GM23338 (cell line): ENCODE results near the gene ENOX2. TPM values are rescaled to one million over a fixed set of nuclear protein-coding genes. Genes with fewer than 3 reads are reported as not detected.

Source experiments
- ATAC-seq: fragments of 200-7000 bp; cut with Tn5 transposase; 3 replicates; pipeline ENCODE4 v1.9.1; 2020
- DNase-seq: peaks from one replicate; pipeline ENCODE4 v3.0.0-alpha.2; 2015; ENCODE audit warnings: low spot score
- H2AFZ ChIP-seq: fragments of 200-600 bp; sonication (generic); 2 replicates; pipeline ENCODE4 v1.8.0; 2016; ENCODE audit warnings: antibody characterized with exemption, mild to moderate bottlenecking, moderate library complexity
- H3F3A ChIP-seq: fragments of 200-600 bp; sonication (generic); replicated peaks from 2 replicates; pipeline ENCODE4 v1.8.0; 2017; ENCODE audit warnings: antibody characterized with exemption, mixed run types, low read depth
- H3K27ac ChIP-seq: fragments of 200-600 bp; sonication (generic); 2 replicates; pipeline ENCODE4 v1.6.1; 2016; ENCODE audit warnings: low read depth
- H3K27me3 ChIP-seq: fragments of 200-600 bp; sonication (generic); 2 replicates; pipeline ENCODE4 v1.8.0; 2016; ENCODE audit warnings: mild to moderate bottlenecking, mixed run types, moderate library complexity; ENCODE audit not compliant: insufficient read depth
- H3K36me3 ChIP-seq: fragments of 200-600 bp; sonication (generic); 2 replicates; pipeline ENCODE4 v1.8.0; 2016; ENCODE audit warnings: mild to moderate bottlenecking; ENCODE audit not compliant: insufficient read depth
- H3K4me1 ChIP-seq: fragments of 200-600 bp; sonication (generic); 2 replicates; pipeline ENCODE4 v1.8.0; 2016; ENCODE audit warnings: mild to moderate bottlenecking, moderate library complexity; ENCODE audit not compliant: insufficient read depth
- H3K4me2 ChIP-seq: fragments of 200-600 bp; sonication (generic); 2 replicates; pipeline ENCODE4 v1.7.1; 2017; ENCODE audit warnings: mixed run types
- H3K4me3 ChIP-seq: fragments of 200-600 bp; sonication (generic); 2 replicates; pipeline ENCODE4 v1.6.1; 2016; ENCODE audit warnings: mixed run types
- H3K79me2 ChIP-seq: fragments of 200-600 bp; sonication (generic); replicated peaks from 2 replicates; pipeline ENCODE4 v1.8.0; 2017; ENCODE audit warnings: mild to moderate bottlenecking; ENCODE audit not compliant: insufficient read depth
- H3K9me2 ChIP-seq: fragments of 200-600 bp; sonication (generic); 2 replicates; pipeline ENCODE4 v1.8.0; 2017; ENCODE audit not compliant: insufficient read depth
- H4K20me1 ChIP-seq: fragments of 200-600 bp; sonication (generic); replicated peaks from 2 replicates; pipeline ENCODE4 v1.8.0; 2017; ENCODE audit warnings: mild to moderate bottlenecking; ENCODE audit not compliant: insufficient read depth
- H3K27ac Mint-ChIP-seq: 2 replicates; pipeline ENCODE4 v1.8.0; 2020; ENCODE audit warnings: inconsistent platforms, mild to moderate bottlenecking, moderate library complexity, mixed read lengths
- H3K27me3 Mint-ChIP-seq: 3 replicates; pipeline ENCODE4 v1.8.0; 2022; ENCODE audit warnings: low read depth, mild to moderate bottlenecking, moderate library complexity, mixed read lengths, inconsistent platforms; ENCODE audit not compliant: insufficient read depth, poor library complexity
- H3K36me3 Mint-ChIP-seq: 3 replicates; pipeline ENCODE4 v1.8.0; 2021; ENCODE audit warnings: low read depth, mild to moderate bottlenecking, inconsistent platforms, moderate library complexity, mixed read lengths
- H3K4me1 Mint-ChIP-seq: 3 replicates; pipeline ENCODE4 v1.8.0; 2020; ENCODE audit warnings: mild to moderate bottlenecking, inconsistent platforms, mixed read lengths
- H3K4me3 Mint-ChIP-seq: 3 replicates; pipeline ENCODE4 v1.8.0; 2021; ENCODE audit warnings: moderate library complexity, mild to moderate bottlenecking, inconsistent platforms, mixed read lengths
- H3K9me3 Mint-ChIP-seq: 3 replicates; pipeline ENCODE4 v1.8.0; 2020; ENCODE audit warnings: moderate library complexity, mild to moderate bottlenecking, inconsistent platforms, mixed read lengths
- CREB1 ChIP-seq: fragments of 250-450 bp; sonication (Bioruptor Pico); IDR thresholded peaks from 2 replicates; pipeline ENCODE4 v1.5.0; 2020; ENCODE audit warnings: low read depth, mild to moderate bottlenecking, moderate library complexity
- EZH2phosphoT487 ChIP-seq: fragments of 200-600 bp; sonication (generic); IDR thresholded peaks from one replicate; pipeline ENCODE4 v1.8.1; 2018; ENCODE audit warnings: antibody characterized with exemption; ENCODE audit not compliant: unreplicated experiment
- NANOG ChIP-seq: IDR thresholded peaks from 2 replicates; pipeline ENCODE4 v1.6.1; 2016; ENCODE audit warnings: antibody characterized with exemption, borderline replicate concordance
- ZNF114 ChIP-seq: fragments of 250-450 bp; sonication (Bioruptor Pico); IDR thresholded peaks from 2 replicates; pipeline ENCODE4 v1.5.0; 2020; ENCODE audit warnings: mild to moderate bottlenecking, moderate library complexity
- ZNF331 ChIP-seq: fragments of 250-450 bp; sonication (Bioruptor Pico); IDR thresholded peaks from 2 replicates; pipeline ENCODE4 v1.5.0; 2020; ENCODE audit warnings: low read depth, mild to moderate bottlenecking, moderate library complexity
- polyA plus RNA-seq: library from polyadenylated mRNA; unstranded; fragments of >200 nt; fragmentation: Nextera tagmentation; extraction: Ambion mirVana; gene quantifications from 2 replicates; pipeline ENCODE4 v1.2.1, GENCODE V29; 2016
- total RNA-seq: library from RNA; depleted of rRNA; stranded (reverse); fragments of >200 nt; shearing (Covaris generic); gene quantifications from 2 replicates; pipeline ENCODE4 v1.2.3, GENCODE V29; 2014
- TF ChIP-seq, protein P1 (sequence below): IDR thresholded peaks from one replicate; pipeline ENCODE4 v1.6.1; 2018; ENCODE audit warnings: antibody characterized with exemption; ENCODE audit not compliant: unreplicated experiment
- TF ChIP-seq, protein P2 (sequence below): fragments of 250-450 bp; sonication (Bioruptor Pico); IDR thresholded peaks from 2 replicates; pipeline ENCODE4 v1.5.0; 2020; ENCODE audit warnings: mild to moderate bottlenecking, moderate library complexity

ENOX2 gene
- total and polyA plus RNA-seq, 2 experiments from 2014 or later, result 9.6 to 11.2 TPM

DNA sequence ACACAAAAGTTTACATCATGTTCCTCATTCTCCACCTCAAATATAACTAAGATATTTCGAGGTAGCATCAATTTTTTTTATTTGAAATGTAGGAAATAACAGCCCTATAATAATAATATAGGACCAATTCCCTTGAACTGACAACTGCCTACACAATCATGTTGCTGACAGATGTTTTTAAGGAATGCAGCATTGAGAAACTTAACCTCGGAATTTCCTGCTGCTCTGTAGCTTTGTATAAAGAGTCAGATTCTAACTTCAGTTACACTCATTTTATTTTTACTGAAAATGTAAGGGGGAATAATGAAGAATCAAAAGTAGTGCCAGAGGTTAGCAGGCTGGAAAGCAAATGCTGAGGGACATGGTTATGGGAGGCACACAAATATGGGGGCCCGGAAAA, 265.4 kb downstream of the ENOX2 start:
- Histone ChIP-seq H3K4me3 (no peak overlapping the region), H3K4me2 (no peak overlapping the region), H3K27ac (no peak overlapping the region), H3K4me1 (peaks cover 9% of the 10 kb centered on the region; the same call in 1 of the 2 replicates), H3K9me2 (no peaks in the 10 kb centered on the region), H3F3A (no peaks in the 10 kb centered on the region), H3K79me2 (no peaks in the 10 kb centered on the region), H3K27me3 (no peaks in the 10 kb centered on the region), H3K36me3 (no peaks in the 10 kb centered on the region), H2AFZ (no peak overlapping the region), H4K20me1 (no peaks in the 10 kb centered on the region)
- TF ChIP-seq CREB1 (CRISPR knock-in tag), result no peak
- no peak for TF ChIP-seq EZH2phosphoT487
- TF ChIP-seq ZNF331 (CRISPR knock-in tag), result no peak
- TF ChIP-seq ZNF114 (CRISPR knock-in tag), result no peak
- TF ChIP-seq, protein P1, sequence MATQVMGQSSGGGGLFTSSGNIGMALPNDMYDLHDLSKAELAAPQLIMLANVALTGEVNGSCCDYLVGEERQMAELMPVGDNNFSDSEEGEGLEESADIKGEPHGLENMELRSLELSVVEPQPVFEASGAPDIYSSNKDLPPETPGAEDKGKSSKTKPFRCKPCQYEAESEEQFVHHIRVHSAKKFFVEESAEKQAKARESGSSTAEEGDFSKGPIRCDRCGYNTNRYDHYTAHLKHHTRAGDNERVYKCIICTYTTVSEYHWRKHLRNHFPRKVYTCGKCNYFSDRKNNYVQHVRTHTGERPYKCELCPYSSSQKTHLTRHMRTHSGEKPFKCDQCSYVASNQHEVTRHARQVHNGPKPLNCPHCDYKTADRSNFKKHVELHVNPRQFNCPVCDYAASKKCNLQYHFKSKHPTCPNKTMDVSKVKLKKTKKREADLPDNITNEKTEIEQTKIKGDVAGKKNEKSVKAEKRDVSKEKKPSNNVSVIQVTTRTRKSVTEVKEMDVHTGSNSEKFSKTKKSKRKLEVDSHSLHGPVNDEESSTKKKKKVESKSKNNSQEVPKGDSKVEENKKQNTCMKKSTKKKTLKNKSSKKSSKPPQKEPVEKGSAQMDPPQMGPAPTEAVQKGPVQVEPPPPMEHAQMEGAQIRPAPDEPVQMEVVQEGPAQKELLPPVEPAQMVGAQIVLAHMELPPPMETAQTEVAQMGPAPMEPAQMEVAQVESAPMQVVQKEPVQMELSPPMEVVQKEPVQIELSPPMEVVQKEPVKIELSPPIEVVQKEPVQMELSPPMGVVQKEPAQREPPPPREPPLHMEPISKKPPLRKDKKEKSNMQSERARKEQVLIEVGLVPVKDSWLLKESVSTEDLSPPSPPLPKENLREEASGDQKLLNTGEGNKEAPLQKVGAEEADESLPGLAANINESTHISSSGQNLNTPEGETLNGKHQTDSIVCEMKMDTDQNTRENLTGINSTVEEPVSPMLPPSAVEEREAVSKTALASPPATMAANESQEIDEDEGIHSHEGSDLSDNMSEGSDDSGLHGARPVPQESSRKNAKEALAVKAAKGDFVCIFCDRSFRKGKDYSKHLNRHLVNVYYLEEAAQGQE, result no peak
- TF ChIP-seq, protein P2, sequence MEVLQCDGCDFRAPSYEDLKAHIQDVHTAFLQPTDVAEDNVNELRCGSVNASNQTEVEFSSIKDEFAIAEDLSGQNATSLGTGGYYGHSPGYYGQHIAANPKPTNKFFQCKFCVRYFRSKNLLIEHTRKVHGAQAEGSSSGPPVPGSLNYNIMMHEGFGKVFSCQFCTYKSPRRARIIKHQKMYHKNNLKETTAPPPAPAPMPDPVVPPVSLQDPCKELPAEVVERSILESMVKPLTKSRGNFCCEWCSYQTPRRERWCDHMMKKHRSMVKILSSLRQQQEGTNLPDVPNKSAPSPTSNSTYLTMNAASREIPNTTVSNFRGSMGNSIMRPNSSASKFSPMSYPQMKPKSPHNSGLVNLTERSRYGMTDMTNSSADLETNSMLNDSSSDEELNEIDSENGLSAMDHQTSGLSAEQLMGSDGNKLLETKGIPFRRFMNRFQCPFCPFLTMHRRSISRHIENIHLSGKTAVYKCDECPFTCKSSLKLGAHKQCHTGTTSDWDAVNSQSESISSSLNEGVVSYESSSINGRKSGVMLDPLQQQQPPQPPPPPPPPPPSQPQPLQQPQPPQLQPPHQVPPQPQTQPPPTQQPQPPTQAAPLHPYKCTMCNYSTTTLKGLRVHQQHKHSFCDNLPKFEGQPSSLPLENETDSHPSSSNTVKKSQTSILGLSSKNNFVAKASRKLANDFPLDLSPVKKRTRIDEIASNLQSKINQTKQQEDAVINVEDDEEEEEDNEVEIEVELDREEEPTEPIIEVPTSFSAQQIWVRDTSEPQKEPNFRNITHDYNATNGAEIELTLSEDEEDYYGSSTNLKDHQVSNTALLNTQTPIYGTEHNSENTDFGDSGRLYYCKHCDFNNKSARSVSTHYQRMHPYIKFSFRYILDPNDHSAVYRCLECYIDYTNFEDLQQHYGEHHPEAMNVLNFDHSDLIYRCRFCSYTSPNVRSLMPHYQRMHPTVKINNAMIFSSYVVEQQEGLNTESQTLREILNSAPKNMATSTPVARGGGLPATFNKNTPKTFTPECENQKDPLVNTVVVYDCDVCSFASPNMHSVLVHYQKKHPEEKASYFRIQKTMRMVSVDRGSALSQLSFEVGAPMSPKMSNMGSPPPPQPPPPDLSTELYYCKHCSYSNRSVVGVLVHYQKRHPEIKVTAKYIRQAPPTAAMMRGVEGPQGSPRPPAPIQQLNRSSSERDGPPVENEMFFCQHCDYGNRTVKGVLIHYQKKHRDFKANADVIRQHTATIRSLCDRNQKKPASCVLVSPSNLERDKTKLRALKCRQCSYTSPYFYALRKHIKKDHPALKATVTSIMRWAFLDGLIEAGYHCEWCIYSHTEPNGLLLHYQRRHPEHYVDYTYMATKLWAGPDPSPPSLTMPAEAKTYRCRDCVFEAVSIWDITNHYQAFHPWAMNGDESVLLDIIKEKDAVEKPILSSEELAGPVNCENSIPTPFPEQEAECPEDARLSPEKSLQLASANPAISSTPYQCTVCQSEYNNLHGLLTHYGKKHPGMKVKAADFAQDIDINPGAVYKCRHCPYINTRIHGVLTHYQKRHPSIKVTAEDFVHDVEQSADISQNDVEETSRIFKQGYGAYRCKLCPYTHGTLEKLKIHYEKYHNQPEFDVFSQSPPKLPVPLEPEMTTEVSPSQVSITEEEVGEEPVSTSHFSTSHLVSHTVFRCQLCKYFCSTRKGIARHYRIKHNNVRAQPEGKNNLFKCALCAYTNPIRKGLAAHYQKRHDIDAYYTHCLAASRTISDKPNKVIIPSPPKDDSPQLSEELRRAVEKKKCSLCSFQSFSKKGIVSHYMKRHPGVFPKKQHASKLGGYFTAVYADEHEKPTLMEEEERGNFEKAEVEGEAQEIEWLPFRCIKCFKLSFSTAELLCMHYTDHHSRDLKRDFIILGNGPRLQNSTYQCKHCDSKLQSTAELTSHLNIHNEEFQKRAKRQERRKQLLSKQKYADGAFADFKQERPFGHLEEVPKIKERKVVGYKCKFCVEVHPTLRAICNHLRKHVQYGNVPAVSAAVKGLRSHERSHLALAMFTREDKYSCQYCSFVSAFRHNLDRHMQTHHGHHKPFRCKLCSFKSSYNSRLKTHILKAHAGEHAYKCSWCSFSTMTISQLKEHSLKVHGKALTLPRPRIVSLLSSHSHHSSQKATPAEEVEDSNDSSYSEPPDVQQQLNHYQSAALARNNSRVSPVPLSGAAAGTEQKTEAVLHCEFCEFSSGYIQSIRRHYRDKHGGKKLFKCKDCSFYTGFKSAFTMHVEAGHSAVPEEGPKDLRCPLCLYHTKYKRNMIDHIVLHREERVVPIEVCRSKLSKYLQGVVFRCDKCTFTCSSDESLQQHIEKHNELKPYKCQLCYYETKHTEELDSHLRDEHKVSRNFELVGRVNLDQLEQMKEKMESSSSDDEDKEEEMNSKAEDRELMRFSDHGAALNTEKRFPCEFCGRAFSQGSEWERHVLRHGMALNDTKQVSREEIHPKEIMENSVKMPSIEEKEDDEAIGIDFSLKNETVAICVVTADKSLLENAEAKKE (CRISPR knock-in tag), result no peak
- no peak for TF ChIP-seq NANOG
- H3K36me3 Mint-ChIP-seq, result no peaks in the 10 kb centered on the region
- H3K27me3 Mint-ChIP-seq, result no peaks in the 10 kb centered on the region
- no peak for DNase-seq
- no peaks in the 10 kb centered on the region for H3K9me3 Mint-ChIP-seq
- no peak for ATAC-seq
- no peak overlapping the region for H3K27ac Mint-ChIP-seq
- no peak overlapping the region for H3K4me3 Mint-ChIP-seq
- peaks cover 9% of the 10 kb centered on the region; the same call in 2 of the 3 replicates for H3K4me1 Mint-ChIP-seq
